H4 (cell line): ENCODE results near the gene ATG9B. TPM values are rescaled to one million over a fixed set of nuclear protein-coding genes. Genes with fewer than 3 reads are reported as not detected.

Experiments
- DNase-seq: peaks from one replicate; pipeline ENCODE4 v3.0.0-alpha.2; 2015; ENCODE audit warnings: low spot score
- total RNA-seq: library from RNA; depleted of rRNA; stranded (reverse); fragments of >200 nt; shearing (Covaris generic); gene quantifications from 2 replicates; pipeline ENCODE4 v1.2.3, GENCODE V29; 2014

Gene ATG9B
- total RNA-seq, 1 experiment from 2014 or later, result 0.17 TPM

- DNase-seq, result no peak
Observed at GRCh38 chr7:150983893-150984368, 40.4 kb downstream of the ATG9B start.

GRCh38 chr7:150982351-150982750 lies 41.9 kb downstream of the ATG9B start:
- no peak for DNase-seq

GRCh38 chr7:150981644-150982043 lies 42.6 kb downstream of the ATG9B start:
- no peak for DNase-seq

GRCh38 chr7:150980663-150981062 lies 43.6 kb downstream of the ATG9B start:
- no peak for DNase-seq

GRCh38 chr7:150979713-150980390 lies 44.4 kb downstream of the ATG9B start:
- DNase-seq, result no peak

- no peak for DNase-seq
Observed at GRCh38 chr7:150978126-150978789, 46.0 kb downstream of the ATG9B start, which contains the start of gene KCNH2. Gene KCNH2, minus strand, starts transcription at chr7:150978321. Its CDS starts 408 bp downstream, at chr7:150977913.

- no peak for DNase-seq
Observed at GRCh38 chr7:150977382-150978125, 46.7 kb downstream of the ATG9B start.

GRCh38 chr7:150976529-150977381 lies 47.5 kb downstream of the ATG9B start:
- DNase-seq, result no peak

GRCh38 chr7:150975536-150976319 lies 48.6 kb downstream of the ATG9B start:
- peak; percentile 57 for DNase-seq

GRCh38 chr7:150974468-150975391 lies 49.6 kb downstream of the ATG9B start:
- no peak for DNase-seq

- no peak for DNase-seq
Observed at GRCh38 chr7:150973571-150974451, 50.5 kb downstream of the ATG9B start.

GRCh38 chr7:150972741-150973140 lies 51.6 kb downstream of the ATG9B start:
- DNase-seq, result no peak

- DNase-seq, result no peak
Observed at GRCh38 chr7:150972023-150972468, 52.2 kb downstream of the ATG9B start.

GRCh38 chr7:150971242-150972022 lies 52.9 kb downstream of the ATG9B start:
- DNase-seq, result no peak

GRCh38 chr7:150970424-150970823 lies 53.9 kb downstream of the ATG9B start:
- no peak for DNase-seq

- no peak for DNase-seq
Observed at GRCh38 chr7:150969475-150969874, 54.8 kb downstream of the ATG9B start.

- no peak for DNase-seq
Observed at GRCh38 chr7:150968734-150969372, 55.4 kb downstream of the ATG9B start.
